Neural cell (in vitro differentiated cells): Measurements from ENCODE around the gene TYW1. TPM values are rescaled to one million over a fixed set of nuclear protein-coding genes. Genes with fewer than 3 reads are reported as not detected.
"Not testable (repeated sequence)": the region's sequence is repeated elsewhere in the genome, so short reads cannot be mapped to it uniquely, and the experiment has no call there.

Experiments used
- H2AFZ ChIP-seq: fragments of 200-600, 300-800 bp; sonication (generic), shearing (Covaris generic); 2 replicates; pipeline ENCODE4 v1.6.0; 2014; ENCODE audit warnings: low read depth, mild to moderate bottlenecking, antibody characterized with exemption, low read length, moderate library complexity
- H3F3A ChIP-seq: fragments of 200-600 bp; shearing (Covaris generic); 2 replicates; pipeline ENCODE4 v1.6.1; 2016; ENCODE audit warnings: mild to moderate bottlenecking, moderate library complexity, mixed read lengths, antibody characterized with exemption, low read length; ENCODE audit not compliant: insufficient read depth, poor library complexity, severe bottlenecking
- H3K27ac ChIP-seq: fragments of 200-600, 300-800 bp; sonication (generic), shearing (Covaris generic); 2 replicates; pipeline ENCODE4 v1.5.1; 2014; ENCODE audit warnings: mild to moderate bottlenecking, low read length, moderate library complexity
- H3K27me3 ChIP-seq: fragments of 300-800, 200-600 bp; sonication (generic), shearing (Covaris generic); 2 replicates; pipeline ENCODE4 v1.6.0; 2014; ENCODE audit warnings: mild to moderate bottlenecking, low read depth, low read length, moderate library complexity; ENCODE audit not compliant: insufficient read depth
- H3K36me3 ChIP-seq: fragments of 300-800, 200-600 bp; sonication (generic), shearing (Covaris generic); 2 replicates; pipeline ENCODE4 v1.5.1; 2014; ENCODE audit warnings: mild to moderate bottlenecking, antibody characterized with exemption, low read length, moderate library complexity; ENCODE audit not compliant: insufficient read depth
- H3K4me2 ChIP-seq: fragments of 300-800, 200-600 bp; sonication (generic), shearing (Covaris generic); 2 replicates; pipeline ENCODE4 v1.6.0; 2014; ENCODE audit warnings: mild to moderate bottlenecking, low read length
- H3K4me3 ChIP-seq: fragments of 300-800, 200-600 bp; sonication (generic), shearing (Covaris generic); 2 replicates; pipeline ENCODE4 v1.5.1; 2014; ENCODE audit warnings: mild to moderate bottlenecking, low read length, moderate library complexity
- H3K79me2 ChIP-seq: fragments of 200-600 bp; shearing (Covaris generic); replicated peaks from 2 replicates; pipeline ENCODE4 v1.6.0; 2014; ENCODE audit warnings: mild to moderate bottlenecking, low read length, moderate library complexity; ENCODE audit not compliant: insufficient read depth
- H3K9ac ChIP-seq: fragments of 300-800, 200-600 bp; sonication (generic), shearing (Covaris generic); 2 replicates; pipeline ENCODE4 v1.6.1; 2016; ENCODE audit warnings: mild to moderate bottlenecking, low read length, mixed read lengths
- H3K9me2 ChIP-seq: fragments of 200-600 bp; shearing (Covaris generic); 2 replicates; pipeline ENCODE4 v1.6.1; 2016; ENCODE audit warnings: mild to moderate bottlenecking, low read length, mixed read lengths; ENCODE audit not compliant: insufficient read depth
- H3K9me3 ChIP-seq: fragments of 200-600, 300-800 bp; sonication (generic), shearing (Covaris generic); 2 replicates; pipeline ENCODE4 v1.6.1; 2016; ENCODE audit warnings: mild to moderate bottlenecking, mixed run types, low read length, moderate library complexity, mixed read lengths
- H4K20me1 ChIP-seq: fragments of 200-600 bp; shearing (Covaris generic); 2 replicates; pipeline ENCODE4 v1.6.1; 2016; ENCODE audit warnings: mild to moderate bottlenecking, mixed run types; ENCODE audit not compliant: insufficient read depth
- EP300 ChIP-seq: fragments of 450-650 bp; conservative IDR thresholded peaks from 2 replicates; pipeline ENCODE4 v1.6.1; 2014; ENCODE audit warnings: antibody characterized with exemption, mild to moderate bottlenecking, moderate library complexity; ENCODE audit not compliant: poor library complexity, severe bottlenecking
- EZH2 ChIP-seq: fragments of 200-600, 300-800 bp; shearing (Covaris generic), sonication (generic); IDR thresholded peaks from 2 replicates; pipeline ENCODE4 v1.6.1; 2014; ENCODE audit warnings: antibody characterized with exemption, low read length, borderline replicate concordance, mild to moderate bottlenecking; ENCODE audit not compliant: insufficient read depth, poor library complexity, severe bottlenecking
- MXI1 ChIP-seq: fragments of 450-650 bp; conservative IDR thresholded peaks from 2 replicates; pipeline ENCODE4 v1.6.1; 2014; ENCODE audit warnings: antibody characterized with exemption, mild to moderate bottlenecking; ENCODE audit not compliant: poor library complexity, severe bottlenecking
- POLR2AphosphoS5 ChIP-seq: IDR thresholded peaks from 2 replicates; pipeline ENCODE4 v1.6.1; 2012
- RAD21 ChIP-seq: fragments of 450-650 bp; conservative IDR thresholded peaks from 2 replicates; pipeline ENCODE4 v1.6.1; 2014; ENCODE audit warnings: antibody characterized with exemption, mild to moderate bottlenecking, moderate library complexity
- SMC3 ChIP-seq: fragments of 450-650 bp; conservative IDR thresholded peaks from 2 replicates; pipeline ENCODE4 v1.6.1; 2014; ENCODE audit warnings: antibody characterized with exemption, mild to moderate bottlenecking, moderate library complexity; ENCODE audit not compliant: poor library complexity
- TAF1 ChIP-seq: IDR thresholded peaks from 2 replicates; pipeline ENCODE4 v1.6.1; 2012; ENCODE audit warnings: low read depth
- polyA plus RNA-seq: library from polyadenylated mRNA; depleted of rRNA; stranded (reverse); fragments of >200 nt; gene quantifications from 2 replicates; pipeline ENCODE4 v1.2.3, GENCODE V29; 2014
- TF ChIP-seq, protein P1 (sequence below): fragments of 450-650 bp; IDR thresholded peaks from 2 replicates; pipeline ENCODE4 v1.5.1; 2014; ENCODE audit warnings: antibody characterized with exemption, mild to moderate bottlenecking, moderate library complexity; ENCODE audit not compliant: poor library complexity, severe bottlenecking
- TF ChIP-seq, protein P2 (sequence below): IDR thresholded peaks from 2 replicates; pipeline ENCODE4 v1.6.1; 2012; ENCODE audit warnings: borderline replicate concordance

Gene TYW1
- polyA plus RNA-seq, 1 donor from 2014 or later: 14.9 TPM

DNA sequence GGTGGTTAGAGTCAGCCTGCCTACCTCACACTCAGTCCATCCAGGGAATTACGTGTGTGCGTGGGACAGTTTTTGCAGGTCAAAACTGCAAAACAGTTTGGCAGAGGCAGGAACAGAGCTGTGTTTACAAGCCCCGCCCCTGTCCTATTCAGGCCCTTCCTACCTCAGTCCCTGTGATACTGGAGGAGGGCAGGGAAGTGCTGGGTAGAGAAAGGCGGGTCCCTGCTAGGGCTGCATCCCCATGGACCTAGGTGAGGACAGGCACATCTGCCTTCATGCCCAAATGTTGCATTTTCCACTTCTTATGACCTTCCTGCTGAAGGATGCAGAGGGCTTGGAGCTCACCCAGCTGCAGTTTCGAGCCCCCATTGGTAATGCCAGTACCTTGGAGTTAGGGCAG is 26.3 kb upstream of the TYW1 start:
- H3K9me3 ChIP-seq: no peaks in the 10 kb centered on the region
- no peaks in the 10 kb centered on the region for H4K20me1 ChIP-seq
- H3K27ac ChIP-seq: no peak overlapping the region
- H3F3A ChIP-seq: no peaks in the 10 kb centered on the region
- no peak overlapping the region for H3K9ac ChIP-seq
- H2AFZ ChIP-seq: no peak overlapping the region
- H3K27me3 ChIP-seq: no peaks in the 10 kb centered on the region
- H3K9me2 ChIP-seq: no peaks in the 10 kb centered on the region
- H3K4me2 ChIP-seq: no peak overlapping the region
- H3K79me2 ChIP-seq: no peaks in the 10 kb centered on the region
- H3K36me3 ChIP-seq: no peaks in the 10 kb centered on the region
- TF ChIP-seq POLR2AphosphoS5 (no peak), RAD21 (no peak), SMC3 (no peak), EZH2 (no peak), EP300 (no peak), MXI1 (no peak), TAF1 (no peak)
- TF ChIP-seq, protein P1, sequence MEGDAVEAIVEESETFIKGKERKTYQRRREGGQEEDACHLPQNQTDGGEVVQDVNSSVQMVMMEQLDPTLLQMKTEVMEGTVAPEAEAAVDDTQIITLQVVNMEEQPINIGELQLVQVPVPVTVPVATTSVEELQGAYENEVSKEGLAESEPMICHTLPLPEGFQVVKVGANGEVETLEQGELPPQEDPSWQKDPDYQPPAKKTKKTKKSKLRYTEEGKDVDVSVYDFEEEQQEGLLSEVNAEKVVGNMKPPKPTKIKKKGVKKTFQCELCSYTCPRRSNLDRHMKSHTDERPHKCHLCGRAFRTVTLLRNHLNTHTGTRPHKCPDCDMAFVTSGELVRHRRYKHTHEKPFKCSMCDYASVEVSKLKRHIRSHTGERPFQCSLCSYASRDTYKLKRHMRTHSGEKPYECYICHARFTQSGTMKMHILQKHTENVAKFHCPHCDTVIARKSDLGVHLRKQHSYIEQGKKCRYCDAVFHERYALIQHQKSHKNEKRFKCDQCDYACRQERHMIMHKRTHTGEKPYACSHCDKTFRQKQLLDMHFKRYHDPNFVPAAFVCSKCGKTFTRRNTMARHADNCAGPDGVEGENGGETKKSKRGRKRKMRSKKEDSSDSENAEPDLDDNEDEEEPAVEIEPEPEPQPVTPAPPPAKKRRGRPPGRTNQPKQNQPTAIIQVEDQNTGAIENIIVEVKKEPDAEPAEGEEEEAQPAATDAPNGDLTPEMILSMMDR: no peak
- TF ChIP-seq, protein P2, sequence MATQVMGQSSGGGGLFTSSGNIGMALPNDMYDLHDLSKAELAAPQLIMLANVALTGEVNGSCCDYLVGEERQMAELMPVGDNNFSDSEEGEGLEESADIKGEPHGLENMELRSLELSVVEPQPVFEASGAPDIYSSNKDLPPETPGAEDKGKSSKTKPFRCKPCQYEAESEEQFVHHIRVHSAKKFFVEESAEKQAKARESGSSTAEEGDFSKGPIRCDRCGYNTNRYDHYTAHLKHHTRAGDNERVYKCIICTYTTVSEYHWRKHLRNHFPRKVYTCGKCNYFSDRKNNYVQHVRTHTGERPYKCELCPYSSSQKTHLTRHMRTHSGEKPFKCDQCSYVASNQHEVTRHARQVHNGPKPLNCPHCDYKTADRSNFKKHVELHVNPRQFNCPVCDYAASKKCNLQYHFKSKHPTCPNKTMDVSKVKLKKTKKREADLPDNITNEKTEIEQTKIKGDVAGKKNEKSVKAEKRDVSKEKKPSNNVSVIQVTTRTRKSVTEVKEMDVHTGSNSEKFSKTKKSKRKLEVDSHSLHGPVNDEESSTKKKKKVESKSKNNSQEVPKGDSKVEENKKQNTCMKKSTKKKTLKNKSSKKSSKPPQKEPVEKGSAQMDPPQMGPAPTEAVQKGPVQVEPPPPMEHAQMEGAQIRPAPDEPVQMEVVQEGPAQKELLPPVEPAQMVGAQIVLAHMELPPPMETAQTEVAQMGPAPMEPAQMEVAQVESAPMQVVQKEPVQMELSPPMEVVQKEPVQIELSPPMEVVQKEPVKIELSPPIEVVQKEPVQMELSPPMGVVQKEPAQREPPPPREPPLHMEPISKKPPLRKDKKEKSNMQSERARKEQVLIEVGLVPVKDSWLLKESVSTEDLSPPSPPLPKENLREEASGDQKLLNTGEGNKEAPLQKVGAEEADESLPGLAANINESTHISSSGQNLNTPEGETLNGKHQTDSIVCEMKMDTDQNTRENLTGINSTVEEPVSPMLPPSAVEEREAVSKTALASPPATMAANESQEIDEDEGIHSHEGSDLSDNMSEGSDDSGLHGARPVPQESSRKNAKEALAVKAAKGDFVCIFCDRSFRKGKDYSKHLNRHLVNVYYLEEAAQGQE: no peak
- H3K4me3 ChIP-seq: no peak overlapping the region

DNA sequence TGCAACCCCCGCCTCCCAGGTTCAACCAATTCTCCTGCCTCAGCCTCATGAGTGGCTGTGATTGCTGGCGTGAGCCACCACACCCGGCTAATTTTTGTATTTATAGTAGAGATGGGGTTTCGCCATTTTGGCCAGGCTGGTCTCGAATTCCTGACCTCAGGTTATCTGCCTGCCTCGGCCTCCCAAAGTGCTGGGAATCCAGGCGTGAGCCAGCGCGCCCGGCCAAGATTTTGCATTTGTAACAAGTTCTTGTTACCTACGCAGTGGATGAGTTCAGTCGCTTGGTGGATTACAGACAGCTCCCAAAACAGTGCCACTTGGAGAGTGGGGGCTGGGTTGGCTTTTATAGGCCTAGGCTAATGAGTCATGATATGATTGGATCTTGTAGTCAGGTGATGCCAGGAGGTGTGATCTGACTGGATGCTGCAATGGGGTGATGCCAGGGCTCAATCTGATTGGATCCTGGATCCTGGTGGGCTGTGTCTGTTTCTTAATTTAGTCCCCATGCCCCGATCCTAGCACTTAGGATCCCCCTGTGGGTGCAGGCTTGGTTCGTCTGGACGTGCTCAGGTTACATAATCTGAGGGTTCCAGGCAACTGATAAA is 21.5 kb upstream of the TYW1 start:
- Histone ChIP-seq H3K4me3 (no peak overlapping the region), H3K27ac (no peak overlapping the region)
- TF ChIP-seq POLR2AphosphoS5 (no peak), RAD21 (no peak), MXI1 (no peak), SMC3 (no peak)
- TF ChIP-seq, protein P2: no peak

DNA sequence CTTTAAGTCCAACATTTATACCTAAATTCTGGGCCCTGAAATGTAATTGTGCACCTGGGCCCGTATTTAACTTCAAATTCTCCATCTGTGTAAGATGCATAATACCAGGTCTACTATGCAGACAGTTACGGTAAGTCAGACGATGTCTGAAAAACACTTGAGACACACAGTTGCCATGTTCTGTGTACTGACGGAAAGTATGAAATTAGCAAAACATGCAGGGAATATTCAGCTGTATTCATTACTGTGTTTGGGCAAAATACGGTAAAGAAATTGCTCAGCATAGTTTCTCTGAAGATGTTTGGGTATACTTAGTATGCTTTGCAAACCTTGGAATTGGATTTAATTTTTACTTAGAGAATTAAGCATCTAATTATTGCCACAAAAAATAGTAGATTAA is 18.3 kb upstream of the TYW1 start:
- H3K9ac ChIP-seq, H3F3A ChIP-seq, H4K20me1 ChIP-seq, H2AFZ ChIP-seq, H3K4me2 ChIP-seq, H3K27ac ChIP-seq, H3K9me2 ChIP-seq, H3K27me3 ChIP-seq, H3K4me3 ChIP-seq, H3K36me3 ChIP-seq, H3K9me3 ChIP-seq, H3K79me2 ChIP-seq: not testable (repeated sequence)

More for the DNA sequence above, 21.5 kb upstream of the TYW1 start:
- H4K20me1 ChIP-seq: no peaks in the 10 kb centered on the region
- H3K27me3 ChIP-seq: no peaks in the 10 kb centered on the region
- H3K9me3 ChIP-seq: no peaks in the 10 kb centered on the region
- no peaks in the 10 kb centered on the region for H3F3A ChIP-seq
- no peaks in the 10 kb centered on the region for H3K9me2 ChIP-seq
- H3K9ac ChIP-seq: no peak overlapping the region
- H3K36me3 ChIP-seq: no peaks in the 10 kb centered on the region
- H3K4me2 ChIP-seq: no peak overlapping the region
- no peak overlapping the region for H2AFZ ChIP-seq
- H3K79me2 ChIP-seq: no peaks in the 10 kb centered on the region

DNA sequence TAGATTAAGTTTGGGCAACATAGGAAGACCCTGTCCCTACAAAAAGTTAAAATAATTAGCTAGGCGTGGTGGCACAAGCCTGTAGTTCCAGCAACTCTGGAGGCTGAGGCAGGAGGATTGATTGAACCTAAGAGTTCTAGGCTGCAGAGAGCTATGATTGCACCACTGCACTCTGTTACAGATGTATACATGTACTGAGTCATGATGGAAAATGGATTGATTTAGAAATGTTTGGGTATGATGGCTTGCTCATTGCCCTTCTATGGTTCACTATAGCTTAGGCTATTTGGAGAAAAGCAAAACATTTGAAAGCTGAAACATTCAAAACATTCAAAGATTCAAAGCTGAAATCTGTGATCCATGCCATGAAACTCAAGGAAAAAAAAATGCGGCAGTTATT is 17.6 kb upstream of the TYW1 start:
- H3K4me3 ChIP-seq: not testable (repeated sequence)

More for the DNA sequence above, 17.6 kb upstream of the TYW1 start:
- H4K20me1 ChIP-seq, H3F3A ChIP-seq, H3K9ac ChIP-seq, H2AFZ ChIP-seq, H3K27me3 ChIP-seq, H3K9me3 ChIP-seq, H3K36me3 ChIP-seq, H3K79me2 ChIP-seq, H3K9me2 ChIP-seq, H3K4me2 ChIP-seq, H3K27ac ChIP-seq: not testable (repeated sequence)
